ENCODE measurements around the gene GRK5. TPM values are rescaled to one million over a fixed set of nuclear protein-coding genes. Genes with fewer than 3 reads are reported as not detected.

GRK5 gene
- total RNA-seq, 1 donor from 2014 or later: 20.2 TPM

- no peak for DNase-seq (ENCODE audit: low spot score)
Observed at GRCh38 chr10:119398996-119399395, 191.6 kb downstream of the GRK5 start.

- no peak for DNase-seq (ENCODE audit: low spot score)
Observed at GRCh38 chr10:119399466-119399865, 192.1 kb downstream of the GRK5 start.

DNA sequence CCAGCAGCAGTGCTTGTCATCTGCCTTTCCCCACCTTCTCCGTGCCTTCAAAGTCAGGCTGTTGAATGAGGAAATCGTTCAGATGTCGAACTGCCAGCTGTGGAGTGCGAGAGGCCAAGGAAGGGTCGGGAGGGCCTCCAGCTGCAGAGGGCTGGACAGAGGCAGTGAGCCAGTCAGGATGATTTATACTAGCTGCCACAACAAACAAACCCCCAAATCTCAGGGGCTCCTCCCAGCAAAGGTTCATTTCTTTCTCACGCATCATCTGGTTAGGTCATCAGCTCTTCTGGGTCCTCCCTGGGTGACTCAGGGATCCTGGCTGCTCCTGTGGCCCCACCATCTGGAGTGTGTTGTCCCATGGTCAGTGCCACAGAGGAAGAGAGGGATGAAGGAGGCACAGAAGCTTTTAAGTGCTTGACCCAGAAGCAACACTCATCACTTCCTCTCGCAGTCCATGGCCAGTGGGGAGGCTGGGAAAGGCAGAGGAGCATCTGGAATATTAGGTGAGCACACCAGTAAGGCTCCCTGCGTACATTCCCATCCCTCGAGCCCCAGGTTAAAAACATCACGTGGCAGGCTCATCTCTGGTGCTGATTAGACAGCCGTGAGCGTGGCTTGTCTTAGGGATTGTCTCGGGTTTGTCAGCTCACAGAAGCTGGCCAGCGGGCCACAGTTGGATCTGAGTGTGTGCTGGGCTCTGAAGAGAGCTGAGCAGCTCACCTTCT is 194.5 kb downstream of the GRK5 start:
- no peak for DNase-seq (ENCODE audit: low spot score)

DNA sequence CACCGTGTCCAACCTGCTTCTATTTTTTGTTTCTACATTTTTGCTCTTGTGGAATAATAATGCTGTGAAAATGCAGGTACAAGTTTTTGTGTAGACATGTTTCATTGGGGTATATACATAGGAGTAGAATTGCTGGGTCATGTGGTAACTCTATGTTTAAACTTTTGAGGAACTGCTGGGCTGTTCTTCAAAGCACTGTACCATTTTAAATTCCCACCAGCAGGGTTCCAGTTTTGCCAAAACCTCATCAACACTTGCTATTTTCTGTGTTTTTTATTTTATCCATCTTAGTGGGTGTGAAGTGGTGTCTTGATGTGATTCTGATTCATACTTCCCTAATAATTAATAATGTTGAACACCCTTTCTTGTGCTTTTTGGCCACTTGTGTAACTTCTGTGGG is 196.6 kb downstream of the GRK5 start:
- no peak for DNase-seq (ENCODE audit: low spot score)

GRCh38 chr10:119404719-119405519 is 197.5 kb downstream of the GRK5 start:
- DNase-seq (ENCODE audit: low spot score): no peak

- no peak for DNase-seq (ENCODE audit: low spot score)
Observed at GRCh38 chr10:119405520-119405807, 198.1 kb downstream of the GRK5 start.

- DNase-seq (ENCODE audit: low spot score): no peak
Observed at GRCh38 chr10:119406137-119406536, 198.8 kb downstream of the GRK5 start.

DNA sequence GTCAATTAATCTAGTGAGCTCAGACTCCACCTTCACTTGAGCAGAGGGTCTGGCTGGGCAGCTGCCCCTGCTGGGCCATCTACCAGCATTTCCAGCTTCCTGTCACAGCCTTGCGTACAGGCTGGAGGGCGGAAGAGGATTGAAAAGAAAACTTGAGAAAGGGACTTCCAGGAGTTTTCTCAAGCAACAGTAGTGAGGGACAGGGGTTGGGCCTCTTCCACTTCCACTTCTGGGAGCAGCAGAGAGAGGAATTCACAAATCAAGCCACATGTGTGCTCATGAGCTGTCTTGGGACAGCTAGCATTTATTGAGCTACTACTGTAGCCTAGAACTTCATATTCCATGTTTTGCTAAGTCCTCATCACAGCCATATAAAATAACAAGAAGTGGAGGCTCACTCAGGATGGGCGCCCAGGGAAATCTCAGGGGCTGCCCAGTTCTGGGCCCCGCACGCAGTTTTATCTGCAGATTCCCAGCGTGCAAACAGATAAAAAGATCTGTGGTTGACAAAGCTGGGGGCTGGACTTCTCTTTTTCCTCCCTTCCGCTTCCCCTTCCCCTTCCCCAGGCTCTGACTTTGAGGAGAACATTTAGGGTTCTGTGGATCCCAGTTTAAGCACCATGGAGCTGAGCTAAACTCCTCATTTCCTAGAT is 199.4 kb downstream of the GRK5 start:
- DNase-seq (ENCODE audit: low spot score): no peak

- no peak for DNase-seq (ENCODE audit: low spot score)
Observed at GRCh38 chr10:119407254-119407777, 199.9 kb downstream of the GRK5 start.

DNA sequence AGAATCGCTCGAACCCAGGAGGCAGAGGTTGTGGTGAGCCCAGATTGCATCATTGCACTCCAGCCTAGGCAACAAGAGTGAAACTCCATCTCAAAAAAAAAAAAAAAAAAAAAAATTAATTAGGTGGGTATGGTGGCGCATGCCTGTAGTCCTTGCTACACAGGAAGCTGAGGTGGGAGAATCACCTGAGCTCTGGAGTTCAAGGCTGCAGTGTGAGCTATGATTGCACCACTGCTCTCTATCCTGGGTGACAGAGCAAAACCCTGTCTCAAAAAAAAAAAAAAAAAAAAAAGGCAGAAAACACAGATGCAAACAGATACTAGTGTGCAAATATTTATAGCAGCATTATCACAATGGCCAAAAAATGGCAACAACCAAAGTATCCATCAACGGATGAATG is 200.7 kb downstream of the GRK5 start:
- no peak for DNase-seq (ENCODE audit: low spot score)

- no peak for DNase-seq (ENCODE audit: low spot score)
Observed at GRCh38 chr10:119408969-119409371, 201.6 kb downstream of the GRK5 start.

- no peak for DNase-seq (ENCODE audit: low spot score)
Observed at GRCh38 chr10:119409385-119409784, 202.0 kb downstream of the GRK5 start.

DNA sequence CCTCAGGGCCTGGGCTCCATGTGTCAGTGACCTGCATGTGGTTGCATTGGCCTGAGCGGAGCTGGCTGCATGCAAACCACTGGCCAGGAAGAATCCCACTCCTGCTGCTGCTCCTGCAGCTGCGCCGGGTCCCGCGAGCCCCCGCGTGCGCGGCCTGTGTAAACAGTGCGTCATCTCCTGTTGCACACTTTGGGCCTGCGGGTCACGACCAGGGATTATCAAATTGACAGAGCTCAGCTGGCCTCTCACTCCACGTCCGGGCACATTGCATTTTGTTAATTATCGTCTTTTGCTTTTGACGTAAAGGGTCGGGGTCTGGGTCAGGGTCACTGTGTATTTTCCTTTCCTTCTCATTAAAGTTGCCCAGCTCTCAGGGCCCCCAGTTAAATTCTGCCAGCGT is 202.5 kb downstream of the GRK5 start:
- no peak for DNase-seq (ENCODE audit: low spot score)

DNA sequence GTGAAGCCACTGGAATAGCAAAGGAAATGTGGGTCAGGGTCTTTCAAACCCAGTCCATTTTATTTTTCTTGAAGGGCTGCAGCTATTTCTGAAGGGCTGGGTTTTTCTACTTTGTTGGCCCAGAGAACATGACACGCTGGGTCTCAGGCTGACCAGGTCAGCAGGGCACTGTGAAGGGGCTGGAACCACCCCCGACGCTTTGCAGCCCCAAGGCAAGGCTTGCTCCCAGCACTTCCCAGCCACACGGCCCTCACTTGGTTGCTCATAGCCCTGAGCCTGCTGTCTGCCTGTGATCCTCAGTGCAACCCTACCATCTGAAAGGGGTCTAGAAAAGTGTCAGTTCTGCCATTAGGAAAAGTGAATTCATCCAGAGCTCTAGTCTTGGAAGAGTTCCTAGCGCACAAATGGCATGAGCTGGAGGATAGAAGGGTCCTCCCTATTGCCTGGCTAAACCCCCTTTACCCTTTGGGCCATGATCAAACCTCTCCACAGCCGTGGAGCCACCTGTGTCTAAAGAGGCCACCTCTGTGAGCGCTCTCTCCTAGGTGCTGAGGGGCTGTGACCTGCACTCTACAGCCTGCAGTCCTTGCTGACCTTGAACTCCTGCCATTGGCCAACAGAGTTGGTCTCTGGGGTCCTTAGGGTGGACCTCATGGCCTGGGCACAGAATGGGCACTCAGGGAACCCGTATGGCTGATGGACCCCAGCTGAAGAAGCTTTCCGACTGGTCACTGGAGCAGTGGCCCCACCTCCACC is 203.2 kb downstream of the GRK5 start:
- no peak for DNase-seq (ENCODE audit: low spot score)

DNA sequence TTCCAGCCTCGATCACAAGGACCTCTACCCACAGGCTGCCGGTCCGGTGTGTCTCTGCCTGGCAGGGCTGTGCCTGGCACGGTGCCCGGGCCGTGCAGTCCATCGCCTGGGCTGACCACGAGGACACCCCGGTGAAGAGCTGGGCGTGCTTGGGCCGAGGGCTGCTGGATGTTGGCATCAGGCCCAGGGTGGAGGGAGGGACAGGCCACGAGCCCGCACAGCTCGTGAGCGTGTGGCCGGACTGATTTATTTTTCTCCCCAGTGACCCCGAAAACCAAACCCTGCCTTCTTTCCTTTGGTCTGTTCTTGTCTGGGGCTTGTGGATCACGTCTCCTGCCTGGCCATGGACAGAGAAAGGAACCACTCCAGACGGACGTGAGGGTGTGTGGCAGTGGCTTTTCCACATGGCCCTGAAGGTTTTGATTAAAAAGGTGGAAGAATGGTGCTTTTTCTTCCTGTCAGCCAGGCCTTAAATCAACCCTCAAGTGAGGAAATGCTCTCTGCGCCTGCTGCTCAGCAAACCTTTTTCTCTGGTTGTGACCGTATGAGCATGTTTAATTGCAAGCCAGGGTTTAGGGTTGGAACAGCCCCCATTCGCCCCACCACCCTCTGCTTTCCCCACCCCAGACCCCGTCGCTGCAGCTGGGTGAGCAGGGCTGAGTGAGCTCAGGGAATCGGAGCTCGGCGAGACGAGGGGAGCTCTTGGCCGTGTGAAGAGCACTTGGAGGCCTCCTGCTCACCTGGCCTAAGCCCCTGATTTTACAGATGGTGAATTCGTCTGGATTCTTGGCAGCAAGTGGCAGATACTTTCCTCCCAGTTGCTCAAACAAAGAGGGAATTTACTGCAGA is 205.1 kb downstream of the GRK5 start:
- DNase-seq (ENCODE audit: low spot score): no peak

DNA sequence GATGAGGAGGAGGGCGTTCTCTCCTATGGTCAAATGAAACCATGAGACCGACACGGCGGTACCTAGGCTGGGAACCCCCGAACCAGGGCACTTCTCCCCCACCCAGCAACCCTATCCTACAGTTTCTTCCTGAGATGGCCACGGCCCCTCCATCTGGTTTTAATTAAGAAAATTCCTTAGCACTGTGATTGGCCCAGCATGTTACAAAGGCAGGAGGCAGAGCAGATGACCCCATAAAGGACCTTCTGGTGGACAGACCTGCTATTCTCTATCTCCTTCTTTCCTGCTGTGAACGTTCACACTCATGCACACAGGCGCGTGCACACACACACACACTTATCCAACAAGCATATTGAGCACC is 205.7 kb downstream of the GRK5 start:
- no peak for DNase-seq (ENCODE audit: low spot score)

GRCh38 chr10:119413471-119414080 is 206.2 kb downstream of the GRK5 start:
- DNase-seq (ENCODE audit: low spot score): no peak

GRCh38 chr10:119414081-119414611 is 206.8 kb downstream of the GRK5 start:
- DNase-seq (ENCODE audit: low spot score): no peak

DNA sequence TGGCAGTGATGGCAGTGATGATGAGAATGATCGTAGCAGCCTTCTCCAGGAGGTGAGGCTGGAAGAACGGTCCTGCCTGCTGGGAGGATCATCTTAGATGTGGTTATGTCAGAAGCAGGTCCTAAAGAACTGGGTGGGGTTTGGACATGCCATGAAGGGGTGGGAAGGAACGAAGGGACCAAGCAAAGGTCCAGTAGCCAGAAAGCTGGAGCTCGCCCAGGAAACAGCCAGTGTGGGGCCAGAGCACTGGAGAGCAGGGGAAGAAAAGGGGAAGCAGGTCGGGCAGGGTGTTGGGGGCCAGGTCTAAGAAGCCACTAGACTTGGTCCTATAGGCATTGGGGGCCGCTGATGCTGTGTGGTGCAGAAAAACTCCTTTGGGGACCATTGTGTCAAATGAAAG is 207.8 kb downstream of the GRK5 start:
- DNase-seq (ENCODE audit: low spot score): no peak

Data from mesenteric fat pad (tissue), 1 donor.